Right cardiac atrium (tissue), 5 donors: Measurements from ENCODE around the gene DNAL4. TPM values are rescaled to one million over a fixed set of nuclear protein-coding genes. Genes with fewer than 3 reads are reported as not detected.

ENCODE experiments used
- ATAC-seq, 2 donors: fragments of 200-7000 bp; cut with Tn5 transposase; one replicate each; pipeline versions ENCODE4 v1.8.0 to v1.9.1; 2020; ENCODE audit warnings: moderate library complexity in 2 of 2, mild to moderate bottlenecking in 1 of 2
- DNase-seq, 3 donors: peaks; one replicate each; pipeline ENCODE4 v3.0.0-alpha.2; 2020
- H3K27ac ChIP-seq: one replicate; pipeline ENCODE4 v1.5.1; 2013; ENCODE audit warnings: mild to moderate bottlenecking, low read length, control low read depth, moderate library complexity
- H3K27me3 ChIP-seq: one replicate; pipeline ENCODE4 v1.6.1; 2013; ENCODE audit not compliant: control insufficient read depth, insufficient read depth
- H3K4me1 ChIP-seq: one replicate; pipeline ENCODE4 v1.6.1; 2013; ENCODE audit warnings: low read length; ENCODE audit not compliant: control insufficient read depth, insufficient read depth
- H3K4me3 ChIP-seq: one replicate; pipeline ENCODE4 v1.5.1; 2013; ENCODE audit warnings: low read length, control low read depth
- H3K9me3 ChIP-seq: one replicate; pipeline ENCODE4 v1.6.1; 2013; ENCODE audit warnings: low read length; ENCODE audit not compliant: control insufficient read depth
- WGBS: extraction: QIAGEN DNeasy Blood & Tissue Kit; methylation state at CpG from one replicate; pipeline ENCODE4 v1.1.7; 2013; 5-methylcytosine and 5-hydroxymethylcytosine counted together
- intact Hi-C, 4 donors: fragments of 100-400 bp; cut with DNase I; formaldehyde crosslinking; loops; one replicate each; pipeline versions ENCODE4 v1.11.0 to v1.14.0; 2022 to 2023
- polyA plus RNA-seq: library from polyadenylated mRNA; stranded (reverse); fragments of 200-250 nt; gene quantifications from one replicate; pipeline ENCODE4 v1.2.3, GENCODE V29; 2013
- total RNA-seq, 4 donors: library from RNA; stranded (reverse); fragmentation: NEBNext Ultra II Directional; extraction: Animal tissue kit (Norgen Biotek cat#: 25700); gene quantifications; one replicate each; pipeline ENCODE4 v1.2.1, GENCODE V29; 2021
- donor health status: healthy with polysubstance abuse.
- donor health status: DM: no; HTN: yes; CAD: no.
- donor health status: DM: no; HTN: no; CAD: no.
- donor health status: DM: no; HTN: yes; CAD: no; lungs with severe emphysema.
- donor health status: DM: yes; HTN: yes; CAD: no.

The DNAL4 gene
- total and polyA plus RNA-seq, 5 donors, result 10.7 to 14.7 (median 12.7) TPM

DNA sequence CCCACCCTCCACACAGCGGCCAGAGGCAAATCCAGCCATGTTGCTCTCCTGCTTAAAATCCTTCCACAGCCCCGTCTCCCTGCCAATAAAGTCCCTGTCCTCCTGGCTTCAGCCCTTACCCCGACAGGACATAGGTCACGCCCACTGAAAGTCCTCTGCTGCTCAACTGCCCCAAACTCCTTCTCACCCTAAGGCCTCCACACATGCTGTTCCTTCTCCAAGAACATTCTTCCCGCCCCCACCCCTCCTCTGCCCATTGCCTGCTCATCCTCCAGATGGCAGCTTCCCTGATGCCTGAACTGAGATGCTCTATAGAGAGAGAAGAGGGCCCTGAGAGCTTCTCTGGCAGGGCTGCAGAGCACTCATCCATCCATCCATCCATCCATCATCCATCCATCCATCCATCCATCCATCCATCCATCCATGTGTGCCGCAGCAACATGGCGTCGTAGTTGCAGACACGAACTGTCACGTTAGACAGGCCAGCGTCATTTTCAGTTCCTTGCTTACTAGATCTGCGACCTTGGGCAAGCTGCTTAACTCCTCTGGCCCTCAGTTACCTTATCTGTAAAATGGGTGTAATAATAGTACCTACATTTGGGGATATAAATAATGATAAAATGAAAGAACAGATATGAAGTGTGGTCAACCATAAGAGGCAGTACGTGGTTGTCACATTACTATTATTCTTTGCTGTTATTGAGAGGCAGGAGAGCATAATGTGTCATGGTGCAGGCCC is 40.4 kb upstream of the DNAL4 start:
- DNase-seq, result no peak
- Histone ChIP-seq H3K9me3 (no peaks in the 10 kb centered on the region), H3K4me1 (no peaks in the 10 kb centered on the region), H3K27ac (no peak overlapping the region), H3K27me3 (no peaks in the 10 kb centered on the region), H3K4me3 (no peak overlapping the region)
- ATAC-seq, result no peak
- intact Hi-C loops, result no loop called here
- WGBS, result 81% methylated on average over 13 of the region's 13 CpGs

DNA sequence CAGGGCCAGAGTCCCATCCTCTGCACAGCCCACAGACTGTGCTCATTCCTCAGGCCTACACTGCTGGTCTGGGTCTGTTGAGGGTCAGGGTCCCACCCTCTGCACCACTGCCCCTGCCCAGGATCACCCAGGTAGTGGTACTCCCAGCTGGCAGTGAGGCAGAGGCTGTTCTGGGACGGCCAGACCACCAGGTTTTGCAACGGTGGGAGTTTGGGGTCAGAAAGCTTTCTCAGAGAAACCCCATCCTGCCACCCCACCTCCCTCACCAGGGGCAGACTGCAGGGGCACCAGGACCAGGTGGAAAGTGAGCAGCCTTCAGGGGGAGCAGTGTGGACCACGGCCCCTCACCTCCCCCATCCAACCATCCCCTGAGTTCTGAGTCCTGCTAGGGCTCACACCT is 39.1 kb upstream of the DNAL4 start:
- DNase-seq, result no peak
- H3K27ac ChIP-seq, result no peak overlapping the region
- H3K27me3 ChIP-seq, result no peaks in the 10 kb centered on the region
- WGBS, result 79% methylated on average over 3 of the region's 3 CpGs
- H3K9me3 ChIP-seq, result no peaks in the 10 kb centered on the region
- H3K4me3 ChIP-seq, result no peak overlapping the region
- H3K4me1 ChIP-seq, result no peaks in the 10 kb centered on the region
- intact Hi-C loops, result no loop called here
- ATAC-seq, result no peak

DNA sequence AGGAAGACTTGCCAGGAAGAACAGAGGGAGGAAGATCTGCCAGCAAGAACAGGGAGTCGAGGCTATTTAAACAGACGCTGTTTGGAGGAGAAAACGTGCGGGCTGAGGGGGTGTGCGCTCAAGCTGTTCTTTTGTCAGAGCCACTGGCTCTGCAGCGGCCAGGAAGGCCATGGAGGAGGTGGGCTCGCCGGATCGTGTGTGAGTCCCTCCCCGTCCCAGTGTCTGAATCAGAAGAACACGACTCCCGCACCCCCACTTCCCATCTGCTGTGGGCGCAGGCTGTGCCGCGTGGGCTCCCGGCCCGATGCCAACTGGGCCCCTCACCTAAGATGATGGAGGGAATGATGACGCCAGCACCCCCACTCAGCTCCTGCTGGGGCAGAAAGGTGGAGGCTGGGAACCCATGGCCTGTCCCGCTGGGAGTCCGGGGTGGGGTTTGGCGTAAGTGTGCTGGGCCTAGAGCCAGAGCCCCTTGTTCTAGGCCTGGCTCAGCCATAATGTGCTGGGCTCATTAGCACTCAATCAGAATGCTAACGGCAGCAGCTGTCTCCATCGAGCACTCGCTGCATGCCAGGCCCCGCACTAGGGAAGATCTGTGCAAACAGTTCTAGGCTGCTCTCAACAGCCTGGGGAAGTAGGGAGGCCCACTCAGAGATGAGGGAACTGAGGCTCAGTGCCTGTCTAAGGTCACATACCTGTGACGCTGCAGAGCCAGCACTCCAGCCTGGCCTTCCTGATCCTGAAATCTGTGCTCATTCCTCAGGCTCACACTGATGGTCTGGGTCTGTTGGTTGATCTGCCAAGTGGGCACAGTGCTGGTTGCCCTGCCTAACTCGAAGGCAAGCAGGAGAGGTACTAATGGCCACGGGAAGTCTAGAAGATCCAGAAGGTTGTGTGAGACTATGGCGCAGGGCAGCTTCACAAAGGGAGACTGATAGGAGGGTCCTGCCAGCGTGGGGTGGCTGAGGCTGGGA is 38.3 kb upstream of the DNAL4 start:
- no peak for ATAC-seq
- intact Hi-C loops, result no loop called here
- H3K9me3 ChIP-seq, result no peaks in the 10 kb centered on the region
- H3K4me3 ChIP-seq, result no peak overlapping the region
- 80% methylated on average over 30 of the region's 30 CpGs for WGBS
- H3K27ac ChIP-seq, result no peak overlapping the region
- DNase-seq, result no peak
- no peaks in the 10 kb centered on the region for H3K27me3 ChIP-seq
- H3K4me1 ChIP-seq, result no peaks in the 10 kb centered on the region

DNA sequence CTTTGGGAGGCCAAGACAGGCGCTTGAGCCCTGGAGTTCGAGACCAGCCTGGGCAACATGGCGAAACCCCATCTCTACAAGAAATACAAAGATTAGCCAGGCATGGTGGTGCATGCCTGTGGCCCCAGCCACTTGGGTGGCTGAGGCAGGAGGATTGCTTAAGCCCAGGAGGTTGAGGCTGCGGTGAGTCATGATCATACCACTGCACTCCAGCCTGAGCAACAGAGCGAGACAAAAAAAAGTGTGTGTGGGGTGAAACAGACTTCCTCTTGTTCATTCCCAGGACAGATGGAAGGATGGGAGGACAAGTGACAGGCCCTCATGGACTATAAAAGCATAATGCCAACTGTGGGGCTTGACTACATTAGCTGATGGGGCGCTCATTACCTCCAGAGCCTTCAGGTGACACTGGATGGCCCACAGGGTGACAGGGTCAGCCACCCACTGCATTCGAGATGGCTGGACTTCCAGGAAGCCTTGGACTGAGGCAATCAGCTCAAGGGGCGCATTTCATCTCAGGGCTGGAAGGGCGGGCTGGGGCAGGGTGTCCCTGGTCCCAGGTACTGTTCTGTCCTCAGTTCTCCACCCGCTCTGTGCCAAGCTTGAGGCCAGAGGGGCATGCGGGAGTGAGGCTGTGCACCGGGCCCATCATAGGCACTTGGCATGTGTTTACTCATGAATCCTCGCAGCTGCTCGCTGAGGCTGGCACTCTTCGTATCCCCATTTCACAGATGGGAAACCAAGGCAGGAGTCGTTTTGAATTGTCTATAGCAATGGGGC is 37.4 kb upstream of the DNAL4 start:
- no peak overlapping the region for H3K4me3 ChIP-seq
- no peaks in the 10 kb centered on the region for H3K27me3 ChIP-seq
- no peaks in the 10 kb centered on the region for H3K4me1 ChIP-seq
- H3K9me3 ChIP-seq, result no peaks in the 10 kb centered on the region
- DNase-seq (no peak), ATAC-seq (no peak)
- intact Hi-C loops, result no loop called here
- WGBS, result 90% methylated on average over 16 of the region's 16 CpGs
- no peak overlapping the region for H3K27ac ChIP-seq

DNA sequence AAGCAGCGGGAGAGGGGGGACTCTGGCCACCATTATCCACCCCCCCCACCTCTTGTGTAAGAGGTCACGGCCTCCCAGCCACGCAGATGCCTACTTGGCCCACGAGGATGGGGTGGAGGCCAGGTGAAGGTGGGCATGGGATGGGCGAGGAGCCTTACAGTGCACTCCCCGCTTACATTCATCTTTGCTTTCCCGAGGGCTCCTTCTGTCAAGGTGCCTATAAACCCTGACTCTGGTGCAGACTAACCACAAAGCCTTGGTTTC is 36.8 kb upstream of the DNAL4 start:
- Histone ChIP-seq H3K27me3 (no peaks in the 10 kb centered on the region), H3K4me1 (no peaks in the 10 kb centered on the region), H3K4me3 (no peak overlapping the region), H3K9me3 (no peaks in the 10 kb centered on the region), H3K27ac (no peak overlapping the region)
- no peak for DNase-seq
- ATAC-seq, result no peak
- 68% methylated on average over 7 of the region's 7 CpGs for WGBS
- intact Hi-C loops, result no loop called here

DNA sequence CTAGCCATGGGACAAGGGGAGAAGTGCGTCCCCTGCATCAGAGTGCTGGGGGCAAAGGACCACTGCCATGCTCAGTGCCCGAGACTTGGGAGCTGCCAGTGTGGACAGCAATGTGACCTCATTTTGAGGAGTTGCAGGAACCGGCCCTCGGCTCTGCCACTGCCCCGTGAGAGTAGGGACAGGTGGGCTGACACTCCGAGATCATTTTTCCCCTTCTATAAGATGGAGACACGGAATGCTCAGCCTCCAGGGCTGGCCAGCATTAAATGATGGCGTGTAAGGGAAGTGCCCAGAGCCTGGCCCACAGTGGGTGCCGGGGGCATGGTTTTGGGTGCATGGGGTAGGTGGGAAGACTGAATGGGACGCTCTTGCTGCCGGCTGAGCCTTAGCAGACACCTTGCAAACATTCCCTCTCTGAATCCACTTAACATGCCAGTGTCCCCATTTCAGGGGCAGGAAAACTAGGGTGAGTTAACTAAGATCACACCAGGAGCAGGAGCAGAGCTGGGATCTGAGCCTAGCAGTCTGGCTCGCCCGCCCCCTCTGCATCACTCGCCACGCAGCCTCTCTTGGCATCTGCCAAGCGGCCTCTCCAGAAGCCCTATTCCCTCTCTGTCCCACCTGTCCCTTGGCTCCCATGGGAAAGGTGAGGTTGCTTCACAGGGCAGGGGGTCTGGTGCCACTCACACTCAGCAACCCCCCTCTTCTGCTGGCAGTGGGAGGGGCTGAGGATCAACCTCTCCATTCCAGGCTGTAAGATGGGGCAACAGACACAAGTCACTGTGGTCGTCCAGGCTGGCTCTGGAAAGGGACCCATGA is 36.3 kb upstream of the DNAL4 start:
- no peaks in the 10 kb centered on the region for H3K4me1 ChIP-seq
- ATAC-seq (no peak), DNase-seq (no peak)
- no peaks in the 10 kb centered on the region for H3K27me3 ChIP-seq
- intact Hi-C loops, result no loop called here
- H3K27ac ChIP-seq, result no peak overlapping the region
- H3K4me3 ChIP-seq, result no peak overlapping the region
- H3K9me3 ChIP-seq, result no peaks in the 10 kb centered on the region
- WGBS, result 86% methylated on average over 17 of the region's 17 CpGs

DNA sequence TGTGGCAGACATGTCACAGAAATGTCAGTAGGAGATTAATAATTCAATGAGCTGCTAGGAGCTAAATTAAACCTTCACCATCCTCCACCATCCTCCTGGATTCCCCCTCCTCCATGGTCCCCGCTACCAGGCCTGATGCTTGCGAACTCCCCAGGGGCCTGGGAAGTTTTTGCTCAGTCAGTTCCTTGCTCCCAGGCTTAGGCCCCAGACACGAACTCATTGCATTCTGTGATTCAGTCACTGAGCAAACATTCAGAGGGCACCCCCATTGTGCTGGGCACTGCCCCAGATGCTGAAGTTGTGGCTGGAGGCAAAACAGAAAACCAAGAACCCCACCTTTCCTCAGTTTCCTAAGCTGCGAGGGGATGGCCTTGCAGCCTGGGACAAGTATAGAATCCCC is 35.5 kb upstream of the DNAL4 start:
- Histone ChIP-seq H3K27ac (no peak overlapping the region), H3K27me3 (no peaks in the 10 kb centered on the region), H3K4me1 (no peaks in the 10 kb centered on the region), H3K4me3 (no peak overlapping the region), H3K9me3 (no peaks in the 10 kb centered on the region)
- DNase-seq (no peak), ATAC-seq (no peak)
- WGBS, result 79% methylated on average over 4 of the region's 4 CpGs
- intact Hi-C loops, result no loop called here

DNA sequence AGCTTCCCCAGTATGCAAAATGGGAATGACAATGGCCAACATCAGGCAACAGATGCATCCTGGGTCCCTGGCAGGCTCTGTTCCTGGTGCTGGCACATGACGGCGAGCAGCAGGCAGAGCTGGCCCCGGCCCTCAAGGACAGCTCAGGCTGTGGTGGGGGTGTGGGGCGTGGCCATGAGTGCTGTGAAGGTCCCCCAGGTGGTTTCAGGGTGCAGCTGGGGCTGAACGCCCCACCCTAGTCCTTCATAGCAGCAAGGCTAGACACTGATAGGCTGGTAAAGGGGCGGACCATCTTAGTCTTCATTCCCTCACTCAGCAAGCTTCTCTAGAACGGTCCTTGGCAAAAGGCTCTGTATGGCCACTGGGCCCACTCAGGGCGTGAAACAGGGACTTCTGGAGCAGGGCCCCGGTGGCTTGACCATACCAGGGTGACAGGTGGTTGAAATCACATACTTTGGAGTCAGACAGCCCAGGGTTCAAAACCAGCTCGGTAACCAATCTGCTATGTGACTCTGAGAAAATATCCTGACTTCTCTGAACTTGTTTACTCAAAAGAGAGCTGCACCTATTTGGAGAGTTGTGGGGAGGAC is 34.8 kb upstream of the DNAL4 start:
- no peak overlapping the region for H3K4me3 ChIP-seq
- intact Hi-C loops, result no loop called here
- WGBS, result 78% methylated on average over 10 of the region's 10 CpGs
- no peak for ATAC-seq
- H3K4me1 ChIP-seq, result no peaks in the 10 kb centered on the region
- no peak overlapping the region for H3K27ac ChIP-seq
- H3K9me3 ChIP-seq, result no peaks in the 10 kb centered on the region
- no peak for DNase-seq
- H3K27me3 ChIP-seq, result no peaks in the 10 kb centered on the region

DNA sequence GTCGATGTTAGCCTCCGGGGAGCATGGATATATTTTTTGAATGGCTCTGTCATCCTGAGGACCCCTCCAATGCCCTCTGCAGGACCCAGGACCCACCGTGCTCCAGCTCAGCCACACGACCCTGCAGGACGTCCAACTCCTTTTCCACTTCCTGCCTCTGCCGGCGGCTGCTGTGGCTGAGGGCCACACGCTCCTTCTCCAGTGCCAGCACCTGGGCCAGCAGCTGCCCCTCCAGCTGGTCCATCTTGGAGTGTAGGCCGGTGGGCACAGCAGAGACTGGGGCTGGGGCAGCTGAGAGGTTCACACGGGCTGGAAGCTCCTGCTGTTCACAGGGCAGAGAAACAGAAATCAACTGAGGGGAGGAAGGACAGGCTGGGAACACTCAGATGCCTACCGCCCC is 34.2 kb upstream of the DNAL4 start:
- H3K9me3 ChIP-seq, result no peaks in the 10 kb centered on the region
- H3K27ac ChIP-seq, result no peak overlapping the region
- DNase-seq, result no peak
- no peaks in the 10 kb centered on the region for H3K27me3 ChIP-seq
- no peaks in the 10 kb centered on the region for H3K4me1 ChIP-seq
- WGBS, result 64% methylated on average over 11 of the region's 11 CpGs
- intact Hi-C loops, result no loop called here
- H3K4me3 ChIP-seq, result no peak overlapping the region
- ATAC-seq, result no peak

DNA sequence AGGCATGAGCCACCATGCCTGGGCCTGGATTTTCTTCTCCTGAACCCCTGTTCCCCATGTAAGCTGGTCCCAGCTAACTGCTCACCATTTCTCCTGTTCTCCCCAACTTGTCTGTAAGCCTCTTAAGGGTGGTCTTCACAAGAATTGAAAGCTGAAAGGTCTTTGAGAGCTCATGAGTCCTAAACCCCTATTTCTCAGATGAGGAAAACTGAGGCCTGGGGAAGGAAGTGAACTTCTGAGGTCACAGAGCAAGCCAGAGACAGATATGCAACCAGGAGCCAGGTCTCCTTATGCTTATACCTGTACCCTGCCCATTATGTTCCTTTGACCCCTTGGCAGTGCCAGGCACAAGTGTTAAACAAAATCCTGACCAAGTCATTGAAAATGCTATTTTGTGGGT is 33.6 kb upstream of the DNAL4 start:
- Histone ChIP-seq H3K27ac (no peak overlapping the region), H3K9me3 (no peaks in the 10 kb centered on the region), H3K4me1 (no peaks in the 10 kb centered on the region), H3K4me3 (no peak overlapping the region), H3K27me3 (no peaks in the 10 kb centered on the region)
- intact Hi-C loops, result no loop called here
- no peak for DNase-seq
- no peak for ATAC-seq
